Subcutaneous adipose tissue (tissue), 4 donors: ENCODE measurements around the gene DPP4. TPM values are rescaled to one million over a fixed set of nuclear protein-coding genes. Genes with fewer than 3 reads are reported as not detected.

Experiments
- CTCF ChIP-seq: fragments of 450-650 bp; IDR thresholded peaks from one replicate; pipeline ENCODE4 v1.5.1; 2016; ENCODE audit warnings: low read depth, mild to moderate bottlenecking, control low read depth, antibody characterized with exemption, moderate library complexity
- total RNA-seq, 4 donors: library from RNA; depleted of rRNA; stranded (reverse); fragments of >200 nt; gene quantifications; one replicate each; pipeline ENCODE4 v1.1.0, GENCODE V29; 2016

Gene DPP4
- total RNA-seq, 4 donors from 2014 or later = 11.5 to 17.8 (median 16.3) TPM

GRCh38 chr2:161992531-161992930 lies 81.5 kb downstream of the DPP4 start:
- TF ChIP-seq CTCF = no peak

GRCh38 chr2:161991991-161992390 lies 82.0 kb downstream of the DPP4 start:
- no peak for TF ChIP-seq CTCF

- no peak for TF ChIP-seq CTCF
Observed at GRCh38 chr2:161990741-161991140, 83.3 kb downstream of the DPP4 start.

GRCh38 chr2:161990036-161990435 lies 84.0 kb downstream of the DPP4 start:
- TF ChIP-seq CTCF = no peak

- TF ChIP-seq CTCF = no peak
Observed at GRCh38 chr2:161988589-161988988, 85.4 kb downstream of the DPP4 start.

GRCh38 chr2:161987311-161987710 lies 86.7 kb downstream of the DPP4 start:
- TF ChIP-seq CTCF = no peak

GRCh38 chr2:161983866-161984265 lies 90.1 kb downstream of the DPP4 start:
- TF ChIP-seq CTCF = no peak

GRCh38 chr2:161983331-161983651 lies 90.7 kb downstream of the DPP4 start:
- no peak for TF ChIP-seq CTCF
